Measurements from ENCODE around the gene CHN1.

Gene CHN1

GRCh38 chr2:174959787-174960186 is 45.4 kb downstream of the CHN1 start:
- in situ Hi-C loops (cut with HindIII; ENCODE audit: low pct_ligation_motif_present, low sequenced_read_pairs) = no loop called here
- H3K4me3 ChIP-seq (ENCODE audit: low read depth, low read length) = no peak overlapping the region

GRCh38 chr2:174957050-174957449 is 48.1 kb downstream of the CHN1 start:
- Histone ChIP-seq H3K27me3 (replicated peaks) (no peaks in the 10 kb centered on the region), H3K27ac (no peak overlapping the region), H3K36me3 (replicated peaks) (no peaks in the 10 kb centered on the region), H3K4me3 (ENCODE audit: low read depth, low read length) (no peak overlapping the region)
- in situ Hi-C loops (cut with HindIII; ENCODE audit: low pct_ligation_motif_present, low sequenced_read_pairs) = no loop called here
- no peak for TF ChIP-seq CTCF (IDR thresholded peaks at IDR 0.05; ENCODE audit: low read depth, low read length, missing control alignments)
- DNase-seq = no peak

More at GRCh38 chr2:174959787-174960186, 45.4 kb downstream of the CHN1 start:
- no peaks in the 10 kb centered on the region for H3K36me3 ChIP-seq (replicated peaks)
- no peak for DNase-seq
- no peak overlapping the region for H3K27ac ChIP-seq
- TF ChIP-seq CTCF (IDR thresholded peaks at IDR 0.05; ENCODE audit: low read depth, low read length, missing control alignments) = no peak
- no peaks in the 10 kb centered on the region for H3K27me3 ChIP-seq (replicated peaks)

GRCh38 chr2:174952607-174953006 is 52.6 kb downstream of the CHN1 start:
- TF ChIP-seq CTCF (IDR thresholded peaks at IDR 0.05; ENCODE audit: low read depth, low read length, missing control alignments) = no peak
- Histone ChIP-seq H3K36me3 (replicated peaks) (no peaks in the 10 kb centered on the region), H3K27ac (peak overlapping the region; percentile 47), H3K4me3 (ENCODE audit: low read depth, low read length) (no peak overlapping the region), H3K27me3 (replicated peaks) (no peaks in the 10 kb centered on the region)
- in situ Hi-C loops (cut with HindIII; ENCODE audit: low pct_ligation_motif_present, low sequenced_read_pairs) = no loop called here
- no peak for DNase-seq

GRCh38 chr2:174951745-174952144 is 53.4 kb downstream of the CHN1 start:
- peak; percentile 49 for DNase-seq
- in situ Hi-C loops (cut with HindIII; ENCODE audit: low pct_ligation_motif_present, low sequenced_read_pairs) = no loop called here
- Histone ChIP-seq H3K4me3 (ENCODE audit: low read depth, low read length) (no peak overlapping the region), H3K27me3 (replicated peaks) (no peaks in the 10 kb centered on the region), H3K27ac (peak overlapping the region; percentile 47), H3K36me3 (replicated peaks) (no peaks in the 10 kb centered on the region)
- no peak for TF ChIP-seq CTCF (IDR thresholded peaks at IDR 0.05; ENCODE audit: low read depth, low read length, missing control alignments)

- in situ Hi-C loops (cut with HindIII; ENCODE audit: low pct_ligation_motif_present, low sequenced_read_pairs) = no loop called here
- Histone ChIP-seq H3K36me3 (replicated peaks) (no peaks in the 10 kb centered on the region), H3K27me3 (replicated peaks) (no peaks in the 10 kb centered on the region), H3K4me3 (ENCODE audit: low read depth, low read length) (no peak overlapping the region), H3K27ac (no peak overlapping the region)
- TF ChIP-seq CTCF (IDR thresholded peaks at IDR 0.05; ENCODE audit: low read depth, low read length, missing control alignments) = no peak
- no peak for DNase-seq
Observed at GRCh38 chr2:174949988-174950687, 55.0 kb downstream of the CHN1 start.

All from brain microvascular endothelial cell (primary cell).